ENCODE measurements around the gene EMSY.
"Not testable (repeated sequence)": the region's sequence is repeated elsewhere in the genome, so short reads cannot be mapped to it uniquely, and the experiment has no call there.

The EMSY gene, protein sequence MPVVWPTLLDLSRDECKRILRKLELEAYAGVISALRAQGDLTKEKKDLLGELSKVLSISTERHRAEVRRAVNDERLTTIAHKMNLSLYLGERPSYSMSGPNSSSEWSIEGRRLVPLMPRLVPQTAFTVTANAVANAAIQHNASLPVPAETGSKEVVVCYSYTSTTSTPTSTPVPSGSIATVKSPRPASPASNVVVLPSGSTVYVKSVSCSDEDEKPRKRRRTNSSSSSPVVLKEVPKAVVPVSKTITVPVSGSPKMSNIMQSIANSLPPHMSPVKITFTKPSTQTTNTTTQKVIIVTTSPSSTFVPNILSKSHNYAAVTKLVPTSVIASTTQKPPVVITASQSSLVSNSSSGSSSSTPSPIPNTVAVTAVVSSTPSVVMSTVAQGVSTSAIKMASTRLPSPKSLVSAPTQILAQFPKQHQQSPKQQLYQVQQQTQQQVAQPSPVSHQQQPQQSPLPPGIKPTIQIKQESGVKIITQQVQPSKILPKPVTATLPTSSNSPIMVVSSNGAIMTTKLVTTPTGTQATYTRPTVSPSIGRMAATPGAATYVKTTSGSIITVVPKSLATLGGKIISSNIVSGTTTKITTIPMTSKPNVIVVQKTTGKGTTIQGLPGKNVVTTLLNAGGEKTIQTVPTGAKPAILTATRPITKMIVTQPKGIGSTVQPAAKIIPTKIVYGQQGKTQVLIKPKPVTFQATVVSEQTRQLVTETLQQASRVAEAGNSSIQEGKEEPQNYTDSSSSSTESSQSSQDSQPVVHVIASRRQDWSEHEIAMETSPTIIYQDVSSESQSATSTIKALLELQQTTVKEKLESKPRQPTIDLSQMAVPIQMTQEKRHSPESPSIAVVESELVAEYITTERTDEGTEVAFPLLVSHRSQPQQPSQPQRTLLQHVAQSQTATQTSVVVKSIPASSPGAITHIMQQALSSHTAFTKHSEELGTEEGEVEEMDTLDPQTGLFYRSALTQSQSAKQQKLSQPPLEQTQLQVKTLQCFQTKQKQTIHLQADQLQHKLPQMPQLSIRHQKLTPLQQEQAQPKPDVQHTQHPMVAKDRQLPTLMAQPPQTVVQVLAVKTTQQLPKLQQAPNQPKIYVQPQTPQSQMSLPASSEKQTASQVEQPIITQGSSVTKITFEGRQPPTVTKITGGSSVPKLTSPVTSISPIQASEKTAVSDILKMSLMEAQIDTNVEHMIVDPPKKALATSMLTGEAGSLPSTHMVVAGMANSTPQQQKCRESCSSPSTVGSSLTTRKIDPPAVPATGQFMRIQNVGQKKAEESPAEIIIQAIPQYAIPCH (N-terminal part only)

DNA sequence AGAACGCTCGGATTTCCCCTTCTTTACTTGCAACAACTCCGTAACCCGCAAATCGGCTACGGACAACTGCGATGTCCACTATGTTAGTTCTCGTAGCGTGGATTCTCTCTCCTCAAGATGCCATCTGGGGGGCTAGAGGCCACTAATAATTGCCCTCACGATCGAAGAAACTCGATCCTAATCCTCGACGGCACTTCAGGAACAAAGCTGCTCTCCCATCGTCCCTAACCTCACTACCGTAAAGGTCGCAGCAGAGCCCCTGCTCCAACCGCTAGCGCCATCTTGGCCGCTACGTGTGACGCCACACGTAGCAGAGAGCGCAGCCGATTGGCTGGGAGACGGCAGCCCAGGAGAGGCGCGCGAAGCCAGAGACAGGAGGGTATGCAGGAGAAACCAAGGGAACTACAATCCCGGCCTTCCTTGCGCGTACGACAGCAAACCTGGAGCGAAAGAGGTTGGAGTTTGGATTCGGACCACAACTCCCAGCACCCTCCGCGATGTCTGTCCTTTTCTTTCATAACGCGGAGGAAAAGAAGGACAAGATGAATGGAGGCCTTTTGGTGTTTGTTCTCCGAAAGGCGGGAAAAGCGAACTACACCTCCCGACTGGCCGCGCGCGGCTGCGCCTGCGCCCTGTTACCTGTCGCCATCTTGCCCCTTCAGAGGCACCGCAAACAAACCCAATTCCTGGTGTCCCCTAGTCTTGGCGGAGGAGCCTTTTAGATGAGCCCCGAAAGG lies at the start of gene EMSY:
Gene EMSY (plus strand): TSS at position 635 of the 737 bp plus-strand sequence. CDS start 1,921 bp downstream, outside the sequence.
- DNase-seq = peak; percentile 76 to 90 (median 87)

DNA sequence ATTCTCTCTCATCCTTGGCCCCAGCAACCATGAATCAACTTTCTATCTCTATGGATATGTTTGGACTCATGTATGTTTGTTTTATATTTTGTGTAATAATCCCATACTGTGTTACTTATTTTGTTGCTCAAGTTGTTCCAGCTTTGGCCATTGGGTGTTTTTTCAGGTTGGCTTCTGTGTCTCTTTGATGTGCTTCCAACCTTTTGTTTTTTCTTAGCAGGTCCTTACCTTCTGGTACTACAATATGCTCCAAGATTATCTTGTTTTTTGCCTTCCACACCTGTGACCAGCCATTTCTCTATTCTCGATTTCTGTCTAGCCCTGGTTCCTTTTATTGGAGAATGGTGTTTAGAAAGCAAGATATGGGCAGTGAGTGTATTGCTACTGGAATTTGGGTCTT lies 49.5 kb upstream of the EMSY start:
- DNase-seq = no peak

DNA sequence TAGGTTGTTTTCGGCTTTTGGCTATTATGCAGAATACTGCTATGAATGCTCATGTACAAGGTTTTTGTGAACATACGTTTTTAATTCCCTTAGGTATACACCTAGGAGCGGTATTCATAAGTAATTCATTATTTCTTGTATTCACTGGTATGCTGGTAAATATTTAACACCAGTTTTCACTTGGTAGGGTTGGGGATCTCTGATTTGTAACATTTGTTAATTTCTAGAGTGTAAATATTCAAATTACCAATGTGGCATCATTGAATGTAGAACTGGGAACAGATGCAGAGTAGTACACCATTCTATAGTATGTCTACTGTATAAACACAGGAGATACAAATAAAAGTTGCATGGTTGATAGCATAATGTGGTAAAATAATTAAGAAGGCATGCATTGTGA lies 47.4 kb upstream of the EMSY start:
- no peak for DNase-seq

DNA sequence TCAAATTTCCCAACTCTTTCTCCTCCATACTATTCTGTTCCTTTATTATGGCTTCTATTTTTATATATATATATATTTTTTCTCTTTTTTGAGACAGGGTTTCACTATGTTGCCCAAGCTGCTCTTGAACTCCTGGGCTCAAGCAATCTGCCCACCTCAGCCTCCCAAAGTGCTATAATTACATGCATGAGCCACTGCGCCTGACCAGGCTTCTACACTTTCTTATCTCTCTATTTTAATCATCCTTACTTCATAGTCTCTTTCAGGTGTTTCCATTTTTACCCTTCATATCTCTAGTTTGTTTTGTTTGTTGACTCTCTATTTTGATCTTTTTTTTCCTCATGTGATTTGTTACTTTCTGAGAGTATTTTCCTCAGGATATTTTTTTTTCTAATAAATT lies 43.9 kb upstream of the EMSY start:
- DNase-seq = no peak

DNA sequence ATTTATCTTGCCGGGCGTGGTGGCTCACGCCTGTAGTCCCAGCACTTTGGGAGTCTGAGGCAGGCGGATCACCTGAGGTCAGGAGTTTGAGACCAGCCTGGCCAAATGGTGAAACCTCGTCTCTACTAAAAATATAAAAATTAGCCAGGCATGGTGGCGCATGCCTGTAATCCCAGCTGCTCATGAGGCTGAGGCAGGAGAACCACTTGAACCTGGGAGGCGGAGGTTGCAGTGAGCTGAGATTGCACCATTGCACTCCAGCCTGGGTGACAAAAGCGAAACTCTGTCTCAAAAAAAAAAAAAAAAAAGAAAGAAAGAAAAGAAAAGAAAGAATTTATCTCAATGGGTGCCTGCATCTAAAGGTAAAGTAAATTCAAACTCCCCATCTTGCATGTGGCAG lies 43.3 kb upstream of the EMSY start:
- DNase-seq = not testable (repeated sequence)

DNA sequence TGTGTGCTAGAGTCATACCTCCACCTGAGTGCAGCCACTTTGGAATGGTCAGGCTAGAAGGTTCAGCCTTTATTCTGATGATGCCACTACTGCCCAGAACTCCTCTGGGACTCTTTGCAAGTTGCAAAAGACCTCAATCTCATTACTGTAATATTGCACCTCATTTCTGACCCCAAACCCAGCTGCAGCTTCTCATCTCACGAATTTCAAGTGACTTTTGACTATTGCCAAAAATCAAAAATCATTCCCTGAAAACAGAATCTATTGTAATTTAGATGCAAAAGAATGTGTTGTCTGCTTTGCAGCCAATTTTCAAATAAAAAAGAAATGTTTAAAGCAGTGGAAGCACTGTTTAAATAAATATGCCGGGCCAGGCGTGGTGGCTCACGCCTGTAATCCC lies 38.5 kb upstream of the EMSY start:
- DNase-seq = no peak

DNA sequence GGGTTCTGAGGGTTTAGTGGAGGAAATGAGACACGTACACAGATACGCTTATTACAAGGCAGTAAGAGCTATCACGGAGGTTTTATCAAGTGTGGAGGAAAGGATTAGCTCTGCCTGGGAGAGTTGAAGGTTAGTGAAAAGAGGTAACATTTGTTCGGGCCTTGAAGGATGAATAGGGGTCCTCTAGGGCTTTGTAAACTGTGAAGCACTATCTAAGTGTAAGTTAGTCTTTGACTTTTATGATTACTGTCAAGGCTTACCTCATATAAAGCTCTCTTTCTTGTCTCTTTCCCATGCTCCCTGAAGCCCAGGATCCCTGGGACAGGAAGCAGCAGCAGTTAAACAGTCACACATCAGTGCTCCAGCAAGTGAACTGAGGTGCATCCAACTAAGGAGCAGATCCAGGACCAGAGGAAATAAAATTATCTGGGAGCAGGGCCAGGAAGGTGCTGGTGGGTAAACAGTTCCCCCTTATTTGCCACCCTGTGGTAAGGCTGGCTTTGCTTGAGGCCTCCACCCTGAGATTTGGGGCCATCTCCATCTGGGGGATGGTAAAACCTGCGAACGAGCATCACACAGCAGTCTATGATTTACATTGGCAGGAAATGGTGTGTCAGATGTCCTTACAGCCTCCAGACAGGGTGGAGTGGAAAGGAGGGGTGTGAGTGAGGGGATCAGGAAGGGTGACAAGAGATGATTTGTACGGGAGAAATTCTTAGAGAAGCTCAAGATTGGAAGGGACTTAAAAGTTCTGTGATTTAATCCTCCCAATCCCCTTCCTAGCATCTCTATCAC lies 36.5 kb upstream of the EMSY start:
- no peak for DNase-seq

DNA sequence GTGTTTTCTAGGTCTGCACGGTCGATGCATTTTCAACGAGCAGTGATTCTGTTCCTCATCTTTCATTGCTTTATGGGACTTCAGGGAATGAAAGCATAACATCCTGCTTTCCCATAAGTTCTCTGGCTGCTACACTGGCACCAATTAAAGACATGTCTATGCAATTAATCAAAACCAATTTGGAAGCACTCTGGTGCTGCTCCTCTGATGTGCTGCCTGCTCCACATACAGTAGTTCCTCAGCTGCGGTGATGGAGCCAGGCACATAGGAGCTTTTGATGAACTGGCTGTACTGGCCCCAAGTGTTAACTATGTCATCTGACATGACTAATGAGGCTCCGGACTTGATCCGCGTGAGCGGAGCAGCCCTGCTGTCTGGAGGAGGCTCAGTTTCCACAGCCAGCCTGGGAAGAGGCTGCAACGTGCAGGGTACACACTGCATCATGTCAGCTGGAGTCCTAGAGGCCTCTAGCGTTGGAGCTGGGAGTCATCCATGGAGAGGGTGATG lies 33.9 kb upstream of the EMSY start:
- no peak for DNase-seq

DNA sequence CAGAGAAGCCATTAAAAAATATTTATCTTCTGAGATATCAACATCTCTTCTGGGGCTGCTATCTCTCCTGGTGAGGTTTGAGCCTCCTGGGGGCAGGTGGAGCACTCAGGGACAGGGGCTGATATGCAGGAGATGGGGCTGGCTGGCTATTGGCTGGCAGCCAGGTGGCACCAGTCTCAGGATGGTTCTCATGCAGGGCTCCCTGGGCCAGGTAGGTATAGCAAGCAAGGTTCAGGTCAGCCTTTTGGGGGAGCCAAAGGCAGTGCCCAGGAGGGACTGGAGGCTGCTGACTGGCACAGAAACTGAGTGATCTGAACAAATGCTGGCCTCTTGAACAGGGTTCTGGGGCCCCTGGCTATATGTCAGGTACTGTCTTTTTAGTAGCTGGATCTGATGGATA lies 29.7 kb upstream of the EMSY start:
- no peak for DNase-seq

DNA sequence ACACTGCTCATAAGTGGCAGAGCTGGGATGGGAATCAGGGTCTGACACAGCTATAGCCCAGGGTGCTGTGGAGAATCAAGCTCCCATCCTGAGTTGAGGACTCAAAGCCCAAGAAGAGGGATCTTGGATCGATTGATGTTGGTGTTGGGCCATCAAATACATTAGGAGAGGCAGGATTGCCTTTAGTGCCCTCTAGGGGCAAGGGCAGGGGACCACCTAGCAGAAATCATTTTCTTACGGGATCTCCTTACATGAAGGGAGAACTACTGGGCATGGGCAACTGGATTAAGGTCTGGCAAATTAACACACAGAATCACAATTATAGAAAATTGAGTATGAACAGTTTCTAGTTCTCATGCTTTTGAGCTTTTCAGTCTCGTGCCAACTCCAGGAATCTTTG lies 24.9 kb upstream of the EMSY start:
- DNase-seq = no peak

DNA sequence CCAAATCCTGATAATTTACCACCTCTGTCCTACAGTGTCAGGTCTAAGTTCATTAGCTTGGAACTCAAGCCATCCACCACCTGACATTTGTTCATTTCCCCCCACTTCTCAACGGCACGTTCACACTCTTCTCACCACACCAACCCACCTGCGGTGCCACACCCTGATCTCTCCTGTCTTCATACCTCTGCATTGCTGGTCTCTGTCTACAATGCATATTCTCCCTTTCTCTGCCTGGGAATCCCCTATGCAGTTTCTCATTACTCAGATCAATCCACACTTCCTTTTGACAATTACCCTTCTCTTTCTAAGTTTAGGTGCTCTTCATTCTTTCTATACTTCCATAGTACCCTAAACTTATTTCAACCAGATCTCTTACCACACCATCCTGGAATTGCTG lies 20.4 kb upstream of the EMSY start:
- no peak for DNase-seq

DNA sequence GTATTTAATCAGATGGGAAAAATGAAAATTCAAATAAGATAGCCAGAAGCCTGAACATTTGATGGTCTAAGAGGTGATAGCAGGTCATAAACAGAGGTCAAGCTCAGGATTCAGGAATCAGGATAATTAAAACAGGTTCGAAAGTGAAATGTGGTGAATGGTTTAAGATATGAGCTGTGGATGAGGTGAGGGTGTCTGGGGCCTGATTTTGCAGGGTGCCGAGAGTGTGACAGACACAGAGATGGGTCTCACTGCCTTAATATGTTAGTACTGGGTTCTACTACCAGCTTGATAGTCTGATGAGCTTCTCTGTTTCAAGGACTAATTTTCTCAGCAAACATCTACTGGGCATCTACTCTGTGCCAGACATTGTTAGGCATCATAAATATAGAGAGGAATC lies 19.9 kb upstream of the EMSY start:
- DNase-seq = no peak

DNA sequence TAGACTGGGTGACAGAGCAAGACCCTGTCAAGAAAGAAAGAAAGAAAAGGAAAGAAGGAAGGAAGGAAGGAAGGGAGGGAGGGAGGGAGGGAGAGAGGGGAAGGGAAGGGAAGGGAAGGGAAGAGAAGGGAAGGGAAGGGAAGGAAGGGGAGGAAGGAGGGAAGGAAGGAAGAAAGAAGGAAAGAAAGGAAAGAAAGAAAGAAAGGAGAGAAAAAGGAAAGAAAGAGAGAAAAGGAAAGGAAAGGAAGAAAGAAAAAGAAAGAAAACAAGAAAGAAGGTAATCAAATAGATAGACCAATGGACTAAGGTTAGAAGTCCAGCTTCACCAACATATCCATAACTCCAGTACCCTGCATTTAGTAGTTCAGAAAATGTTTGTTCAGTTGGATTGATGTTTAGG lies 18.2 kb upstream of the EMSY start:
- no peak for DNase-seq

DNA sequence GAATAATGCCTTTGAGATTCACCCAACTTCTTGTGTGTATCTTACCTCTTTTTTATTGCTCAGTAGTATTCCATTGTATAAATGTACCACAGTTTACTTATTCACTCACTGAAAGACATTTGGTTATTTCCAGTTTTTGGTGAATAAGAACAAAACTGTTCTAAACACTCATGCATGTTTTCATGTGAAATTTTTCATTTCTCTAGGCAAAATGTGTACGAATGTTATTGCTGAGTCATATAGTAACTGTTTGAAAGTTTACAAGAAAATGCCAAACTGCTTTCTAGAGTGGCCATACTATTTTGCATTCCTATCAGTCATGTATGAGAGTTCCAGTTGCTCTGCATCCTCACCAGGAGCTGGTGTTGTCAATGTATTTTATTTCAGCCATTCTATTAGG lies 8.8 kb upstream of the EMSY start:
- no peak for DNase-seq

DNA sequence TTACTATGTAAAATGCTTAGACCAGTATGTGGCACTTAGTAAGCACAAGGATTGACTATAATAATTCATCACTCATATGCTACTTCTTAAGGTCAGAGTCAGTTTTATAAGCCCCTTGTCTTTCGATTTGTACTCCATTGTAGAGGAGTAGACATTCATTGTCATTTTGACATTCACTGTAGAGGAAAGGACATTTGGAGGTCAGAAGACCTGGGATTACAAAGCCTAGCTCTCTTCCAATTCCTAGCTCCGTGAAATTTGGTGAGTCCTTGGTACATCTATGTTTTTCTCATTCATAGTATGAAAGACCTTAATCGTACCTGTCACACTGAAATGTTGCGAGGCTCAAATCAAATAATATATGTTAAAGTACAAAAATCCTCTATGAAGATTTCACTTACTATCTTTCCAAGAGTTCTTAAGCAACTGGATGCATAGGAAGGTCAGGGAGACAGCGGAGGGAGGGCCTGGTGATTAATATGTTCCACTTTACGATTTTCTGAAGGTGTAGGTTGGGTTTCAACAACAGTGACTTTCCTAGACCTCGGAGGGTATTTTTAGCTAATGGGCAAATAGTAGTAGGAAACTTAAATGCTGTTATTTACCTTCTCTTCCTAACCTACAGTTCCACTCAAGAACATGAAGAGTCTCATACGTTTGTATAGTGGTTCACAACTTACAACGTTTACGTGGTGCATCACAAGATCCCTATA lies 1.4 kb upstream of the EMSY start:
- DNase-seq = no peak

DNA sequence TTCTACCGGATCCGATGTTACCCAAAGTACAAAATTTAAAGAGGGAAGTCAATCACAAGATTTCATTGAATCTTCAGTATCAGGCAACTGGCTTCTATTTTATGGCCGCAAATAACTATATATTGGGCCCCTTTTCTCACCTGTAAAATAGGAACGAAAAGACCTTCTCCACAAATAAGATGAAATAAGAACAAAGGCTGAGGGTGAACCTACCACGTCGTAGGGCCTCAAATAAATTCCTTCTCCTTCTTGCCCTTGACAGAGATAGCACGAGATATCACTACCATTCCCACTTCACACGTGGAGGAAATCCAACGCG lies 794 bp upstream of the EMSY start:
- no peak for DNase-seq

DNA sequence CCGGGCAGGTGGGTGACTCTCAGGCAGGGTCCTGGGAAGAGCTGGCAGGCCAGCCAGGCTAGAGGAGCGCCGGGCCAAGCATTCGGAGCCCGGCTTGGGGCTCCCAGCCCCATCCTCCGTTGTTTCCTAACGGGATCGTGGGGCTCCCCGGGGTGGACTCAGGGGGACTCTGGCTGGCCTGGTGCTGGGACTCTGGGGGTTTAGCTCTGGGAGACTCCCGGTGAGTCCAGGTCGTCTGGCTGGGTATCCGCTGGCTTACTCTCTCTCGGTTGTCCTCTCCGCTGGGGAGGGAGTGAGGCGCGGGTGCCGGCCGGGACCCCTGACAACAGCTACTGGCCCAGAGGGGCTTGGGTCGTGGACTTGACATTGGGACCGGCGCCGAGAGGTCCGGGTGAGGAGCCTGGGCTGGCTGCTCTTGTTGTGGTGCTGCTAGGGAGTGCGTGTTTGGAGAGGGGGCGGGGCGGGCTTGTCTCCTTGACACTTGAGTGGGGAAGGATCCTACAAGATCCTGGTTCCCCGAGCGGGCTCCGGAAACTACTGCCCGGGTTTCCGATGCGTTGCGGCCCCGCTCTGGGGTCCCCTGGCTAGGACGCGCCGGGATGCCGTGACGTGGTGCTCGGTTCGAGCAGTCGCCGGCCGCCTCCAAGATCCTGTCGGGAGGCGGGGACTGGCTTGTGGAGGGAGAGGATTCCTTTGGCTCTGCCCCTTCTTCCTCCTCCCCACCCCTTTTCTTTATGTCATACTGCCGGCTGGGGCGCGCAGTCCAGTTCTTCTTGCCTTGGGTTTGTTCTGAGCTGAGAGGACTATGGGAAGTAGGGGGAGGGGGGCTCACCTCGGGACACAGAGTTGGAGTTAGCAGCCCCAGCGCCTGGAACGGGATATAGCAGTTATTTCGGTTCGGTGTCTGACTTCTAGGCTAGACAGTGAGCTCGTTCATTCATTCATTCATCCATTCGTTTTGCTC lies 585 bp downstream of the EMSY start:
- peak in 3 of 4 experiments; percentile 17 to 46 (median 39) for DNase-seq

DNA sequence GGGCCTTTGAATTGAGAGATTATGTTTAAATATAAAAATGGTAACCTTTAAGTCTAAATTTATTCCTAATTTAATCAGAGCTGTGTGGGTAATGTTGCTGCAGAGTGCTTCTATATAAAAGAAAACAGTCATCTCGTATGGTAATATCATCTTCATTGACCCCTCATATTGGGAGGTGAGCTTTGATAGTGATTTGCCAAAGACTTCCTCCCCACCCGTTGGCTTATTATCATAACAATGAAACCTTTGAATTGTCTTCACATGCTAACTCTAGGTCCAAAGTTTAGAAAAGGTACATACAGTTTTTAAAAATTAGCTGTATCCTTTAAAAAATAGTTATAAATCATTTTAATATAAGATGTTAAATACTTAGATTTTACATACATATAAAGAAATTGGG lies 3.7 kb downstream of the EMSY start:
- no peak for DNase-seq

DNA sequence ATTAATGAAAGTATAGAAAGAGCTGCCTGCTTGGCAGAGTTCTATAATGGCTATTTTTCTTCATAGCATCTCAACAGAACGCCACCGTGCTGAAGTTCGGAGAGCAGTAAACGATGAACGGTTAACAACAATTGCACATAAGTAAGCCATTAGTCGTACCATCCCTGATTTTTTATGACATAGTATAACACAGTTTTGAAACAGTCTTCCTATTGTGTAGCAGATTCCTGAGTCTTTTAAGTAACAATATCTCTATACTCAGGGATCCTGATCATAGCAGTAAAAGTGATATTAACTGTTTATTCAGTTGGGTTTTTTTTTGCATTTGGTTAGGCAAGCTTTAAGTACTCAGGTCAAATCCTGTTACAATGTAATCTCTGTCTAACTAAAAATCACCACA lies 8.4 kb downstream of the EMSY start:
- no peak for DNase-seq

DNA sequence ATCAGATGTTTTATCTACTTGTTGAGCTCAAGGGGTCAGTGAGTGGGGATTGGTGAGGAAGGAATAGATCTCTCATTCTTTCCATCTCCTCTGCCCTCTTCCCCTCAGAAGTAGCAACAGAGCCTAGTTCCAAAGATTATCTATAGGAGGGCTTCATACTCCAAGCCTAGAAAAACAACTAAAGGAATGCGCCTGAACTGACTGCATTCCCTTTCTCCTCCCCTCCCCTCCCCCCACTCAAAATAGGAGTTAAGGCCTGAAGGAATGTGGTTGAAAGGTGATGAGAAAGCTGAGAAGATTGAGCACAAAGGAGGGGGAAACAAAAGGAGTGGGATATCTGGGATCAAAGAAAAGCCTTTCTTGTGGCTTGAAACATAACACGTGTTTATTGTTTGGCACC lies 10.5 kb downstream of the EMSY start:
- no peak for DNase-seq

Data from activated CD4-positive, CD25-positive, alpha-beta regulatory T cell (primary cell).